ENCODE measurements around the gene STEAP4. TPM values are rescaled to one million over a fixed set of nuclear protein-coding genes. Genes with fewer than 3 reads are reported as not detected.

Gene STEAP4
- total RNA-seq, 1 donor from 2014 or later: 0.09 TPM

GRCh38 chr7:88337572-88337971, 30.9 kb upstream of the STEAP4 start:
- Mint-ChIP-seq H3K4me3 (no peak overlapping the region), H3K27me3 (no peaks in the 10 kb centered on the region), H3K27ac (no peak overlapping the region), H3K36me3 (ENCODE audit: low read depth) (no peaks in the 10 kb centered on the region), H3K9me3 (no peaks in the 10 kb centered on the region), H3K4me1 (no peaks in the 10 kb centered on the region)
- no peak for TF ChIP-seq CTCF (IDR thresholded peaks at IDR 0.05)
- POLR2A ChIA-PET: no interaction called here
- CTCF ChIA-PET: no interaction called here
- intact Hi-C loops (cut with micrococcal nuclease): no loop called here
- ATAC-seq (ENCODE audit: low read depth) (no peak), DNase-seq (no peak)

- TF ChIP-seq CTCF (IDR thresholded peaks at IDR 0.05): no peak
- ChIA-PET POLR2A (no interaction called here), CTCF (no interaction called here)
- Mint-ChIP-seq H3K27ac (no peak overlapping the region), H3K9me3 (no peaks in the 10 kb centered on the region), H3K4me1 (no peaks in the 10 kb centered on the region), H3K4me3 (no peak overlapping the region), H3K36me3 (ENCODE audit: low read depth) (no peaks in the 10 kb centered on the region), H3K27me3 (no peaks in the 10 kb centered on the region)
- intact Hi-C loops (cut with micrococcal nuclease): no loop called here
- ATAC-seq (ENCODE audit: low read depth) (no peak), DNase-seq (no peak)
Observed at GRCh38 chr7:88331322-88331721, 24.6 kb upstream of the STEAP4 start.

GRCh38 chr7:88329532-88330463, 23.1 kb upstream of the STEAP4 start:
- DNase-seq (no peak), ATAC-seq (ENCODE audit: low read depth) (no peak)
- CTCF ChIA-PET: no interaction called here
- no peak overlapping the region for H3K4me3 Mint-ChIP-seq
- POLR2A ChIA-PET: no interaction called here
- H3K36me3 Mint-ChIP-seq (ENCODE audit: low read depth): no peaks in the 10 kb centered on the region
- no peak overlapping the region for H3K27ac Mint-ChIP-seq
- no peaks in the 10 kb centered on the region for H3K4me1 Mint-ChIP-seq
- intact Hi-C loops (cut with micrococcal nuclease): no loop called here
- no peaks in the 10 kb centered on the region for H3K27me3 Mint-ChIP-seq
- no peaks in the 10 kb centered on the region for H3K9me3 Mint-ChIP-seq
- TF ChIP-seq CTCF (IDR thresholded peaks at IDR 0.05): no peak

GRCh38 chr7:88328787-88329186, 22.1 kb upstream of the STEAP4 start:
- H3K9me3 Mint-ChIP-seq: no peaks in the 10 kb centered on the region
- CTCF ChIA-PET: no interaction called here
- no peak for ATAC-seq (ENCODE audit: low read depth)

GRCh38 chr7:88324699-88325098, 18.0 kb upstream of the STEAP4 start:
- intact Hi-C loops (cut with micrococcal nuclease): no loop called here
- Mint-ChIP-seq H3K36me3 (ENCODE audit: low read depth) (no peaks in the 10 kb centered on the region), H3K4me1 (no peaks in the 10 kb centered on the region), H3K27me3 (no peaks in the 10 kb centered on the region), H3K9me3 (no peaks in the 10 kb centered on the region), H3K4me3 (no peak overlapping the region), H3K27ac (no peak overlapping the region)
- ChIA-PET CTCF (no interaction called here), POLR2A (no interaction called here)
- ATAC-seq (ENCODE audit: low read depth) (no peak), DNase-seq (no peak)
- TF ChIP-seq CTCF (IDR thresholded peaks at IDR 0.05): no peak

More at GRCh38 chr7:88328787-88329186, 22.1 kb upstream of the STEAP4 start:
- H3K4me1 Mint-ChIP-seq: no peaks in the 10 kb centered on the region
- H3K27ac Mint-ChIP-seq: no peak overlapping the region
- no peak overlapping the region for H3K4me3 Mint-ChIP-seq
- H3K36me3 Mint-ChIP-seq (ENCODE audit: low read depth): no peaks in the 10 kb centered on the region
- intact Hi-C loops (cut with micrococcal nuclease): no loop called here
- TF ChIP-seq CTCF (IDR thresholded peaks at IDR 0.05): no peak
- POLR2A ChIA-PET: no interaction called here
- no peaks in the 10 kb centered on the region for H3K27me3 Mint-ChIP-seq
- no peak for DNase-seq

All from activated B cell treated with CpG ODN at 0.5 μM for 24 hours (primary cell).